MCF 10A (cell line): Measurements from ENCODE around the gene BMERB1. TPM values are rescaled to one million over a fixed set of nuclear protein-coding genes. Genes with fewer than 3 reads are reported as not detected.
A peak's percentile ranks its signal among the peaks of the same experiment; 100 is the strongest.

ENCODE experiments used
- BruUV-seq: library from RNA; stranded (reverse); fragments of 400-500 nt; replicated peaks from 2 replicates; lab custom pipeline; 2021; lab: Mats Ljungman, UMichigan
- CTCF ChIA-PET: fragments of 300-600 bp; sonication (Branson Sonifier 250); formaldehyde crosslinking; extraction: SDS; loops from one replicate; lab custom pipeline; 2021; ENCODE audit warnings: antibody characterized with exemption, inconsistent platforms; lab: Yijun Ruan, JAX
- POLR2A ChIA-PET: fragments of 300-600, 350-650 bp; sonication (Branson Sonifier 250); formaldehyde crosslinking; extraction: SDS; loops from one replicate; lab custom pipeline; 2020; ENCODE audit warnings: antibody characterized with exemption, inconsistent platforms; lab: Yijun Ruan, JAX
- DNase-seq: peaks from one replicate; pipeline ENCODE4 v3.0.0-alpha.2; 2018; ENCODE audit not compliant: unreplicated experiment
- H3K27ac Mint-ChIP-seq: one replicate; pipeline ENCODE4 v1.8.0; 2022; ENCODE audit warnings: mild to moderate bottlenecking, low read depth, mixed read lengths; ENCODE audit not compliant: unreplicated experiment
- H3K27me3 Mint-ChIP-seq: one replicate; pipeline ENCODE4 v1.8.0; 2022; ENCODE audit warnings: mixed read lengths; ENCODE audit not compliant: insufficient read depth, unreplicated experiment
- H3K36me3 Mint-ChIP-seq: one replicate; pipeline ENCODE4 v1.8.0; 2022; ENCODE audit warnings: mild to moderate bottlenecking, moderate library complexity, mixed read lengths; ENCODE audit not compliant: insufficient read depth, unreplicated experiment
- H3K4me1 Mint-ChIP-seq: one replicate; pipeline ENCODE4 v1.8.0; 2022; ENCODE audit warnings: mixed read lengths; ENCODE audit not compliant: insufficient read depth, unreplicated experiment
- H3K4me3 Mint-ChIP-seq: one replicate; pipeline ENCODE4 v1.8.0; 2022; ENCODE audit warnings: mild to moderate bottlenecking, moderate library complexity, mixed read lengths; ENCODE audit not compliant: unreplicated experiment
- H3K9me3 Mint-ChIP-seq: one replicate; pipeline ENCODE4 v1.8.0; 2022; ENCODE audit warnings: mixed read lengths; ENCODE audit not compliant: unreplicated experiment
- intact Hi-C: fragments of 100-400 bp; cut with micrococcal nuclease; formaldehyde crosslinking; loops from 2 replicates; pipeline ENCODE4 v1.14.1; 2022
- total RNA-seq: library from RNA; stranded (reverse); gene quantifications from 2 replicates; pipeline ENCODE4 v1.2.3, GENCODE V29; 2022
- TF ChIP-seq, protein P1 (sequence below): fragments of 200-600 bp; IDR thresholded peaks from one replicate; pipeline ENCODE4 v1.8.0; 2022; ENCODE audit warnings: antibody characterized with exemption, mild to moderate bottlenecking; ENCODE audit not compliant: unreplicated experiment

BMERB1 gene
- total RNA-seq, 1 experiment from 2014 or later = 3.3 TPM

DNA sequence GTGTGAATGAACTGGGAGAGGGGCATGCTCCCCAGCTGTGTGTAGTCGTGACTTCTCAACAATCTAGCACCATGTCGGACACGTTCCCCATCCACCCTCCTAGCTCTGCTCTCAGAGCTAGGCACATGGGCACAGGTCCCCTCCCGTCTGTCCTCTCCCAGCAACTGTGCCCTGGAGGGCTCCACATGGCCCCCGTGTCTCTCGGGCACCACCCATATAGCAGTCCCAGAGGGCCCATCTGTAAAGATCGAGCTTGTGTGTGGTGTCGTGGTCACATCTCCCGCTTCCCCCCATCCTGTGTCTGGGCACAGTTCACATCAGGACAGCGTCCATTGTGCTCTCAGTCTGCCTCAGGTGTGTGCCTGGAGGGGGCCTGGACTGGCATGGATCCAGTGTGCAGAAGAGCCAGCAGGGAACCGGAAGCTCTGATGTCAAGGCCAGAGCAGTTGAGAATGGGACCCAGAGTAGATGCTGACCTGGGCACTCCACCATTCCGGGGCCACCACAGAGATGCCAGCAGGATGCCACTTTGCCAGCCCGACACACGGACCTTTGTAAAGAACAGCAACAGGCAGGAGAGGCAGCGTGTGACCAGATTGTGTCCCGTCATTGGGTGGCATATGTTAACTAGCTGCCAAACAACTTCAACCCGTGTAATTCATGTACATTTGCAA is 152.9 kb downstream of the BMERB1 start:
- H3K4me1 Mint-ChIP-seq = peaks cover 17% of the 10 kb centered on the region
- ChIA-PET CTCF (interaction anchor here (1.6 to 2.2 kb wide), 2 partner anchors 11 to 36 kb away, joined by 3 to 8 read pairs; no protein-coding TSS in a partner anchor), POLR2A (interaction anchor here (1.8 kb wide), 1 partner anchor 11 kb away, joined by 6 read pairs; no protein-coding TSS in a partner anchor)
- intact Hi-C loops = no loop called here
- peak overlapping the region; percentile 27 for H3K27ac Mint-ChIP-seq
- TF ChIP-seq, protein P1, sequence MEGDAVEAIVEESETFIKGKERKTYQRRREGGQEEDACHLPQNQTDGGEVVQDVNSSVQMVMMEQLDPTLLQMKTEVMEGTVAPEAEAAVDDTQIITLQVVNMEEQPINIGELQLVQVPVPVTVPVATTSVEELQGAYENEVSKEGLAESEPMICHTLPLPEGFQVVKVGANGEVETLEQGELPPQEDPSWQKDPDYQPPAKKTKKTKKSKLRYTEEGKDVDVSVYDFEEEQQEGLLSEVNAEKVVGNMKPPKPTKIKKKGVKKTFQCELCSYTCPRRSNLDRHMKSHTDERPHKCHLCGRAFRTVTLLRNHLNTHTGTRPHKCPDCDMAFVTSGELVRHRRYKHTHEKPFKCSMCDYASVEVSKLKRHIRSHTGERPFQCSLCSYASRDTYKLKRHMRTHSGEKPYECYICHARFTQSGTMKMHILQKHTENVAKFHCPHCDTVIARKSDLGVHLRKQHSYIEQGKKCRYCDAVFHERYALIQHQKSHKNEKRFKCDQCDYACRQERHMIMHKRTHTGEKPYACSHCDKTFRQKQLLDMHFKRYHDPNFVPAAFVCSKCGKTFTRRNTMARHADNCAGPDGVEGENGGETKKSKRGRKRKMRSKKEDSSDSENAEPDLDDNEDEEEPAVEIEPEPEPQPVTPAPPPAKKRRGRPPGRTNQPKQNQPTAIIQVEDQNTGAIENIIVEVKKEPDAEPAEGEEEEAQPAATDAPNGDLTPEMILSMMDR = no peak
- peaks cover 8% of the 10 kb centered on the region for H3K9me3 Mint-ChIP-seq
- no TSS peak for BruUV-seq
- H3K27me3 Mint-ChIP-seq = no peaks in the 10 kb centered on the region
- no peak for DNase-seq
- H3K36me3 Mint-ChIP-seq = peaks cover 7% of the 10 kb centered on the region
- H3K4me3 Mint-ChIP-seq = no peak overlapping the region

DNA sequence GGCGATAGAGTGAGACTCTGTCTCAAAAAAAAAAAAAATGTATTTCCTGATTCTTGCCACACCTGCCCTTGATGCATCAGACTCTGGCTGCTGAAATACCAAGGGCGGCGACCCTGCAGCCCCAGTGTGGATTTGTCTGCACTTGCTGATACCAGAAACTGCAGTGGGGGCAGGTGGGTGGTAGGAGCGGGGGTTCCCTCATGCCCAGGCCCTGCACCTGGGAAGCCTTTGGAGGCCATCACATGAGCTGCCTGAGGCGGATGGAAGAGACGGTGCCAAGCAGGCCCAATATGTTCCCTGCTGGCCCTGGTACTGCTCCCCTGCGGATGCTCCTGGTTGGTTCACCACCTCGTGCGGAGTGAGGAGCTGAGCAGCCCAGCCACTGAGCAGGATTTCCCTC is 157.9 kb downstream of the BMERB1 start:
- no peak overlapping the region for H3K4me3 Mint-ChIP-seq
- BruUV-seq = no TSS peak
- TF ChIP-seq, protein P1 = no peak
- H3K27ac Mint-ChIP-seq = no peak overlapping the region
- DNase-seq = no peak
- no peaks in the 10 kb centered on the region for H3K9me3 Mint-ChIP-seq
- no peaks in the 10 kb centered on the region for H3K27me3 Mint-ChIP-seq
- peaks cover 47% of the 10 kb centered on the region for H3K36me3 Mint-ChIP-seq
- peaks cover 17% of the 10 kb centered on the region for H3K4me1 Mint-ChIP-seq
- ChIA-PET POLR2A (interaction anchor here (0.6 to 4.9 kb wide), 2 partner anchors 10 to 50 kb away, joined by 3 to 24 read pairs; partner anchors contain the start of gene MARF1), CTCF (interaction anchor here (0.7 kb wide), 1 partner anchor 42 kb away, joined by 3 read pairs; no protein-coding TSS in a partner anchor)
- intact Hi-C loops = loop anchor here (5.0 kb wide), 1 partner anchor 90 kb away; no protein-coding TSS in a partner anchor

DNA sequence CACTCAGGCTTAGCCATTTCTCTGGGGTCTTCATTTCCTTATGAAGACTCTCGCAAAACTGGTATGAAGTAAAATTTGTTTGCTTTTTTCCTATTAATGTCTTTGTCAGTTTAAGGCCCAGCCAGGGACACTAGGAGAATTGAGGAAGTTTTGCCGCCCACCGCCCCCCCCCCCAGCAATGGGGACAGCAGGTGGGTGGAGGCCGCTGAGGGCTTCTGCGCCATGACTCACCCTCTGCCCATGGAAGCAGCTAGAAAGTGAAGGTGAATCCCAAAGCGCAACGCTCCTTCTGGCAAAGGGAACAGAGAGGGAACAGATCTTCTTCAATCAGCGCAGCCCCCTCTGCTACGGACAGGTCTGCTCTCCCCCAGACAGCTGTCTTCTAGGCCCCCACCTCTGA is 158.8 kb downstream of the BMERB1 start:
- ChIA-PET POLR2A (no interaction called here), CTCF (interaction anchor here (0.6 to 0.7 kb wide), 2 partner anchors 12 to 178 kb away, joined by 3 to 6 read pairs; no protein-coding TSS in a partner anchor)
- no peak for DNase-seq
- Mint-ChIP-seq H3K4me3 (no peak overlapping the region), H3K4me1 (peaks cover 17% of the 10 kb centered on the region), H3K27ac (no peak overlapping the region), H3K36me3 (peaks cover 52% of the 10 kb centered on the region), H3K9me3 (no peaks in the 10 kb centered on the region), H3K27me3 (no peaks in the 10 kb centered on the region)
- TF ChIP-seq, protein P1 = no peak
- intact Hi-C loops = loop anchor here (5.0 kb wide), 1 partner anchor 91 kb away; no protein-coding TSS in a partner anchor
- BruUV-seq = no TSS peak

GRCh38 chr16:15594711-15595320 is 160.4 kb downstream of the BMERB1 start:
- no TSS peak for BruUV-seq
- Mint-ChIP-seq H3K4me1 (peaks cover 13% of the 10 kb centered on the region), H3K4me3 (no peak overlapping the region), H3K9me3 (no peaks in the 10 kb centered on the region), H3K27ac (peak overlapping the region; percentile 55), H3K36me3 (peaks cover 68% of the 10 kb centered on the region), H3K27me3 (no peaks in the 10 kb centered on the region)
- ChIA-PET POLR2A (no interaction called here), CTCF (interaction anchor here (0.6 to 1.6 kb wide), 2 partner anchors 23 to 44 kb away, joined by 3 to 5 read pairs; no protein-coding TSS in a partner anchor)
- DNase-seq = no peak
- TF ChIP-seq, protein P1 = no peak
- intact Hi-C loops = loop anchor here (5.0 kb wide), 1 partner anchor 93 kb away; no protein-coding TSS in a partner anchor
